ENCODE results near the gene SLC25A53. TPM values are rescaled to one million over a fixed set of nuclear protein-coding genes. Genes with fewer than 3 reads are reported as not detected.

SLC25A53 gene
- total RNA-seq, 1 donor from 2014 or later = 9.6 TPM

DNA sequence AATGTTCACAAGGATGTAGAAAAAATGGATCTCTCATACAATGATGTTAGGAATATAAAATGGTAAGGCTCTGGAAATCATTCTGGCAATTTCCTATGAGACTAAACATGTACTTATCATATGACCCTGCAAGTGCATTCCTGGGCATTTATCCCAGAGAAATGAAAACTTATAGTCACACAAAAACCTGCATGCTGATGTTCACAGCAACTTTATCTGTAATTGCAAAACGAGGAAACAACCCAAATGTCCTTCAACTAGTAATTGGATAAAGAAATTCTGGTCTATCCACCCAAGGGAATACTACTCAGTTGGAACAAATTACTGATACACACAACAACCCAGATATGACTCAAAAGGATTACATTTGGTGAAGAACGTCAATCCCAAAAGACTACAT lies 30.0 kb downstream of the SLC25A53 start:
- POLR2A ChIA-PET = interaction anchor here (0.8 kb wide), 1 partner anchor 30 kb away, joined by 4 read pairs; the partner anchor contains the start of gene SLC25A53
- Mint-ChIP-seq H3K27me3 (no peaks in the 10 kb centered on the region), H3K36me3 (ENCODE audit: low read depth) (peaks cover 23% of the 10 kb centered on the region), H3K9me3 (no peaks in the 10 kb centered on the region), H3K4me3 (peak overlapping the region; percentile 24), H3K27ac (no peak overlapping the region), H3K4me1 (peaks cover 49% of the 10 kb centered on the region)
- intact Hi-C loops (cut with micrococcal nuclease) = loop anchor here (2.0 kb wide), 1 partner anchor 14 kb away; the partner anchor contains the start of gene ZCCHC18
- TF ChIP-seq, protein P1, sequence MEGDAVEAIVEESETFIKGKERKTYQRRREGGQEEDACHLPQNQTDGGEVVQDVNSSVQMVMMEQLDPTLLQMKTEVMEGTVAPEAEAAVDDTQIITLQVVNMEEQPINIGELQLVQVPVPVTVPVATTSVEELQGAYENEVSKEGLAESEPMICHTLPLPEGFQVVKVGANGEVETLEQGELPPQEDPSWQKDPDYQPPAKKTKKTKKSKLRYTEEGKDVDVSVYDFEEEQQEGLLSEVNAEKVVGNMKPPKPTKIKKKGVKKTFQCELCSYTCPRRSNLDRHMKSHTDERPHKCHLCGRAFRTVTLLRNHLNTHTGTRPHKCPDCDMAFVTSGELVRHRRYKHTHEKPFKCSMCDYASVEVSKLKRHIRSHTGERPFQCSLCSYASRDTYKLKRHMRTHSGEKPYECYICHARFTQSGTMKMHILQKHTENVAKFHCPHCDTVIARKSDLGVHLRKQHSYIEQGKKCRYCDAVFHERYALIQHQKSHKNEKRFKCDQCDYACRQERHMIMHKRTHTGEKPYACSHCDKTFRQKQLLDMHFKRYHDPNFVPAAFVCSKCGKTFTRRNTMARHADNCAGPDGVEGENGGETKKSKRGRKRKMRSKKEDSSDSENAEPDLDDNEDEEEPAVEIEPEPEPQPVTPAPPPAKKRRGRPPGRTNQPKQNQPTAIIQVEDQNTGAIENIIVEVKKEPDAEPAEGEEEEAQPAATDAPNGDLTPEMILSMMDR (IDR thresholded peaks at IDR 0.05) = no peak
- ATAC-seq (ENCODE audit: low read depth) (no peak), DNase-seq (no peak)
- CTCF ChIA-PET = no interaction called here

DNA sequence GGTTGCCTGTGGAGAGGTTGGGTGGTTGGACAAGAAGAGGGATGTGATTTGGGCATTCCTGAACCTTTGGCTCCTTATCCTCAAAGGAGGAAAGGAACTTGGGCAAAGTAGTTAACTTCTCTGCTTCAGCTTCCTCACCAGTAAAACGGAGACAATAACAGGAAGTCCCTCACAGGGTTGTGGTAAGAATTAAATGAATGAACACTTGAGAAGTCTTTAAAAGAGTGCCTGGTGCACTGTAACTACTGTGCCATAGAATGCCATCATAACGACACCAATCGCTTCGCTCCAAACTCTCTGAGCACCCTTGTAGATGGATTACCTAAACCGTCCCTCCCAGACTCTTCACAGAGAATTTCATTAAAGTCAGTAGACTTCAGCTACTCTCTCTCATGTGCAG lies 34.0 kb downstream of the SLC25A53 start:
- DNase-seq (no peak), ATAC-seq (ENCODE audit: low read depth) (peak; percentile 64)
- CTCF ChIA-PET = interaction anchor here (0.8 to 1.3 kb wide), 2 partner anchors 10 to 18 kb away, joined by 3 read pairs; no protein-coding TSS in a partner anchor
- no peaks in the 10 kb centered on the region for H3K9me3 Mint-ChIP-seq
- intact Hi-C loops (cut with micrococcal nuclease) = loop anchor here (1.0 kb wide), 1 partner anchor 10 kb away; no protein-coding TSS in a partner anchor
- H3K27me3 Mint-ChIP-seq = no peaks in the 10 kb centered on the region
- TF ChIP-seq, protein P1 (IDR thresholded peaks at IDR 0.05) = no peak
- H3K4me3 Mint-ChIP-seq = no peak overlapping the region
- POLR2A ChIA-PET = interaction anchor here (0.7 to 1.9 kb wide), 4 partner anchors 10 to 34 kb away, joined by 3 to 14 read pairs (median 5); partner anchors contain the start of genes SLC25A53 and ZCCHC18
- H3K4me1 Mint-ChIP-seq = peaks cover 63% of the 10 kb centered on the region
- H3K36me3 Mint-ChIP-seq (ENCODE audit: low read depth) = peaks cover 4% of the 10 kb centered on the region
- H3K27ac Mint-ChIP-seq = peak overlapping the region; percentile 86

DNA sequence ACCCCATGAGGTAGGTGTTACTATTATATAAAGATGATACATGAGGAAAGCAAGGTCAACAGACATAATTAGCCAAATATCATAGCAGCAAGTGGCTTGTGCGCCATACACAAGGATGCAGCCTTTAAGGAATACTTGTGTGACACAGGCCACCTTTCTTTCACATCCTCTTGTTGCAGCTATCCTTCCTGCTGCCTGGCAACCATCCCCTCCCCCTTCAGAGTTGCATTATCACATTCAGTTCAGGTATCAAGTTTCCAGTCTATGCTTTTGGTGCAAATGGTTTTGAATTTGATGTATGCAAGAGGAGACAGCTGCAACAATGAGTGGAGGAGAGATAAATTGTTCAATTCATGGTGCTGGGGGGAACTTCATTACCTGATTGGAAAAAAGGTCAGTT lies 38.0 kb downstream of the SLC25A53 start:
- intact Hi-C loops (cut with micrococcal nuclease) = no loop called here
- H3K9me3 Mint-ChIP-seq = no peaks in the 10 kb centered on the region
- POLR2A ChIA-PET = no interaction called here

DNA sequence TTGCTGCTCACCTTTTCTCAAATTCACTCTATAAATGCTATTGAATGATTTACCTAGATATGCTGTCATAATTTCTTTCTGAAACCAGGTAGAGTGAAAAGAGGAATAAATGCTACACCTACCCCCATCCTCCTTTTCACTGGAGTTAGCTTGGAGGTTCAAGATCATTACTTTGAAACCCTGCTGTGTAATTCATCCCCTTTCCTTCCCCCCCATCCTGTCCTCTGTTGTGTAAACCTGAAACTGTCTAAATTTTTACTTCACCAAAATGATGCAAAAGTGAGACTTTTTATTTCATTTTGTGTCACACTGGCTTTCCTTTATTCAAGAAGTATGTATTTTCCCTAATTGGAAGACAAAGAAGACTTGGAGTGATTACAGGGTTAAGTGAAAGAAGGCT lies 39.0 kb downstream of the SLC25A53 start:
- ChIA-PET POLR2A (no interaction called here), CTCF (no interaction called here)
- no peak overlapping the region for H3K4me3 Mint-ChIP-seq
- TF ChIP-seq, protein P1 (IDR thresholded peaks at IDR 0.05) = no peak
- DNase-seq = no peak
- no peaks in the 10 kb centered on the region for H3K36me3 Mint-ChIP-seq (ENCODE audit: low read depth)
- H3K4me1 Mint-ChIP-seq = peaks cover 48% of the 10 kb centered on the region
- H3K27ac Mint-ChIP-seq = no peak overlapping the region
- no peaks in the 10 kb centered on the region for H3K9me3 Mint-ChIP-seq
- no peak for ATAC-seq (ENCODE audit: low read depth)
- intact Hi-C loops (cut with micrococcal nuclease) = no loop called here
- no peaks in the 10 kb centered on the region for H3K27me3 Mint-ChIP-seq

More for the DNA sequence above, 38.0 kb downstream of the SLC25A53 start:
- no peaks in the 10 kb centered on the region for H3K27me3 Mint-ChIP-seq
- TF ChIP-seq, protein P1 (IDR thresholded peaks at IDR 0.05) = no peak
- CTCF ChIA-PET = no interaction called here
- no peak overlapping the region for H3K4me3 Mint-ChIP-seq
- no peak overlapping the region for H3K27ac Mint-ChIP-seq
- no peaks in the 10 kb centered on the region for H3K36me3 Mint-ChIP-seq (ENCODE audit: low read depth)
- no peak for ATAC-seq (ENCODE audit: low read depth)
- DNase-seq = no peak
- H3K4me1 Mint-ChIP-seq = peaks cover 52% of the 10 kb centered on the region

DNA sequence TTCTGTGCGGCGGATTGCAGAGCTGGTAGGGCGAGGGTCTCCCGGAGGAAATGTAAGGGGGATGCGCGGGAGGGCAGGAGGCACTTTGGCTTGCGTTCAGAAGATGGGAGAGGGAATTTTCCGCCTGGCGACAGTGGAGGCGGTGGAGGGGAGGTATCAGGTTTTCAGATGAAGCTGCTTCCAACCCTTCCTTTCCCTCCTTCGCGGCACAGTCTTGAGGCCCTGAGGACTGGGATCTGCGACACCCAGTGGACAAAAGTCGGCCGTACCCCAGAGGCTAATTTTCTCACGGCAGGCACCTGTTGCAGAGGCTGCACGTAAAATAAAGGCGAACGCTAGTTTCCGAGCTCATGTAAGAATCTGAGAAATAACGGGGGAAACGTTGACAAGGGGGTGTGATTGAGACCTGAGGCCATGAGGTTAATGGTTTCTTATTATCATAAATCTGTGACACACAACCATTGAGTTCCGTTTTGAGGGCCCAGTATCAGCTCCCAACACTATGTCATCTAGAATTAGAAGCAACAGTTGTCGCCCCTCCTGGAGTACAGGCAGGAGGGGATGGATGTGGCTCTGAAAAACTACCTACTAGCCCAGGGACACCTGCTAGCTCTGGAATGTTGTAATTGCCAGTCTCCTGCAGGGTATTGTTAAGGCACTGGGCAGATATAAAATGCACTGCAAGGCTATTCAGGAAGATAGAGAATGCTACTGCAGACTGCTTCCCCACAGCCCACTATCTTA lies 43.4 kb downstream of the SLC25A53 start:
- H3K4me1 Mint-ChIP-seq = peaks cover 45% of the 10 kb centered on the region
- peak; percentile 18 for DNase-seq
- peak overlapping the region; percentile 77 for H3K27ac Mint-ChIP-seq
- ATAC-seq (ENCODE audit: low read depth) = peak; percentile 67
- H3K36me3 Mint-ChIP-seq (ENCODE audit: low read depth) = peaks cover 1% of the 10 kb centered on the region
- ChIA-PET POLR2A (interaction anchor here (0.8 to 2.7 kb wide), 4 partner anchors 10 to 43 kb away, joined by 3 to 21 read pairs (median 12); partner anchors contain the start of gene SLC25A53), CTCF (interaction anchor here (1.0 to 2.5 kb wide), 8 partner anchors 8 to 268 kb away, joined by 3 to 22 read pairs (median 4); partner anchors contain the start of gene SLC25A53)
- intact Hi-C loops (cut with micrococcal nuclease) = loop anchor here (1.0 to 5.0 kb wide), 6 partner anchors 9 to 427 kb away; partner anchors contain the start of genes MORF4L2 and SLC25A53
- H3K9me3 Mint-ChIP-seq = no peaks in the 10 kb centered on the region
- TF ChIP-seq, protein P1 (IDR thresholded peaks at IDR 0.05) = no peak
- H3K4me3 Mint-ChIP-seq = peak overlapping the region; percentile 90
- no peaks in the 10 kb centered on the region for H3K27me3 Mint-ChIP-seq
